ENCODE data around the gene CEP350.

CEP350 gene

DNA sequence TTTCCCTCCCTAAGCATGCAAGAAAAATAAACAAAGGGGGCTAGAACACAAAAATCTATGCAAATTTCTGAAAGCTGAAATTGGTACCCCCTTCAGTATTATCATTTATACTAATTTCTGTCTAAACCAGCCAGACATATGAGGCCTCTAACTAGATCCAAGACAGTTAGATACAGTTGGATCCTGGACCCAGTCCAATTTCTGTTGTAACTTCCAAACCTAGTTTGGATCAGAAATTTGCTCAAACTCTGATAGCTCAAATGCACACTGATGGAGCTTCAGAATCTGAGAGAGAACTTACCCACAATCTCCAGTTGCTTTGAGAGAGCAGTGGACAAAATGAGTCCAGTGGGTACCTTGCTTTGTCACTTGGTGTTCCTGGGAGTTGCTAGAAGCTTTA is 11.9 kb downstream of the CEP350 start:
- H3K27ac ChIP-seq, result no peak overlapping the region
- TF ChIP-seq CTCF (IDR thresholded peaks at IDR 0.05) (no peak), ZFX (IDR thresholded peaks at IDR 0.05; ENCODE audit: borderline replicate concordance) (no peak)

DNA sequence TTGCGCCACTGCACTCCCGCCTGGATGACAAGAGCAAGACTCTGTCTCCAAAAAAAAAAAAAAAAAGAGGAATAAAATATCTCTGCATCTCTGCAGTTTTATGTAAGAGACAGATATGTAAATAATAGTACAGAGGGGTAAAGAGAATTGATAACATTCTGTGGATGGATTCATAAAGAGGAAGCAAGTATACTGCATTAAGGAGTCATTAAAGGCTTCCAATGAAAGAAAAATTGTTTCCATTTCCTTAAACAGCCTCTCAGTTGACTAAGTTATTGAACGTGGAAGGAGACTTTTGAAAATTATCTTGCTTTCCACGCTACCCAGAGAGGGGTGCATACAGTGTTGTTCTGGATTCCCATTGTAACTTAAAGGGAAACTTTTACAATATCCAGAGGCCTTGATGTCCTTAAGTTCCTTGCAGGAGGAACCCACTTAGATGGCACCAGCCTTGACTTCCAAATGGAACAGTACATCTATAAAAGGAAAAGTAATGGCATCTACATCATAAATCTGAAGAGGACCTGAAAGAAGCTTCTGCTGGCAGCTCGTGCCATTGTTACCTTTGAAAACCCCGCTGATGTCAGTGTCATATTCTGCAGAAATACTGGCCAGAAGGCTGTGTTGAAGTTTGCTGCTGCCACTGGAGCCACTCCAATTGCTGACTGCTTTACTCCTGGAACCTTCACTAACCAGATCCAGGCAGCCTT is 13.8 kb downstream of the CEP350 start:
- no peak overlapping the region for H3K27ac ChIP-seq
- TF ChIP-seq CTCF (IDR thresholded peaks at IDR 0.05) (no peak), ZFX (IDR thresholded peaks at IDR 0.05; ENCODE audit: borderline replicate concordance) (no peak)

DNA sequence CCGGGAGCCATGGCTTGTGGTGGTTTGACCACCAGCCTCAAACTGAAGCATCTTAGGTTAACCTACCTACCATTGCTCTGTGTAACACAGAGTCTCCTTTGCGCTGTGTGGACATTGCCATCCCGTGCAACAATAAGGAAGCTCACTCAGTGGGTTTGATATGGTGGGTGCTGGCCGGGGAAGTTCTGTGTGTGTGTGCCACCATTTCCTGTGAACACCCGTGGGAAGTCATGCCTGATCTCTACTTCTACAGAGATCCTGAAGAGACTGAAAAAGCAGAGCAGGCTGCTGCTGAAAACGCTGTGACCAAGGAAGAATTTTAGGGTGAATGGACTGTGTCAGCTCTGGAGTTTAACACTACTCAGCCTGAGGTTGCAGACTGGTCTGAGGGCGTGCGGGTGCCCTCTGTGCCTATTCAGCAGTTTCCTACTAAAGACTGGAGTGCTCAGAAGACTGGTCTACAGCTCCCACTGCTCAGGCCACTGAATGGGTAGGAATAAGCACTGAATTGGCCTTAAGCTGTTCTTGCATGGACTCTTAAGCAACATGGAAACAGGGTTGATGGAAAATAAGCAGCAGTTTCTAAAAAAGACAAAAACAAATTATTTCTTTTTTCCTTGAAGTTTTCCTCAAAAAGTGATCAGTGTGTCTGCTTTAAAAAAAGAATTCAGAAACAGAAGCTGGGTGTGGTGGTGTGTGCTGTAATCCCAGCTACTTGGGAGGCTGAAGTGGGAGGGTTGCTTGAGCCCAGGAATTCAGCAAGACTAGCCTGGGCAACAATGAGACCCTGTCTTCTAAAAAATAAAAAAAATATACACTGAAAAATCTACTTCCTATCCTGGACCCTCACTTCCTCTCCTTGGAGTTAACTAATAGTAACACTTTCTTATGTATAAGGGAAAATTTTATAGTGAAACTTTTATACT is 14.6 kb downstream of the CEP350 start:
- TF ChIP-seq ZFX (IDR thresholded peaks at IDR 0.05; ENCODE audit: borderline replicate concordance), result no peak
- no peak for TF ChIP-seq CTCF (IDR thresholded peaks at IDR 0.05)
- no peak overlapping the region for H3K27ac ChIP-seq

DNA sequence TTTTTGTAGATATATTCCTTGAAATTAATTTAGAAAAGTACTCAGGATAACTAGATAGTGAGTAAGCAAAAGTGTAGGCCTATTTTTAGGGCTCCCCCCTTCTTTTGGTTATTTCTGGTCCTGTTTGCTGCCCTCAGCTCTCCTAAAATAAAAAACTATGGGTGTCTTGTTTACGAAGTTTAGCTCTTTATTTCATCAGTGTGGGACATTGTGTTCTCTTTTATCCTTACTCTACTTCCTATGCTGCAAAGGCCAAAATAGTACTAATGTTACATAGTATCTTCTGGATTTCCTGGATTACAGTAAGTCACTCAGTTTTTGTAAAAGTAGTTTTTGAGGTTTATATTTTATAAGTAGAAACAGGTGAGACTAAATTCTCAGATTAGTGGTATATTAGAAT is 15.4 kb downstream of the CEP350 start:
- H3K27ac ChIP-seq, result no peak overlapping the region

GRCh38 chr1:179971563-179972496 is 17.2 kb downstream of the CEP350 start:
- no peak overlapping the region for H3K27ac ChIP-seq
- TF ChIP-seq ZFX (IDR thresholded peaks at IDR 0.05; ENCODE audit: borderline replicate concordance) (no peak), CTCF (IDR thresholded peaks at IDR 0.05) (no peak)

More for the DNA sequence above, 15.4 kb downstream of the CEP350 start:
- no peak for TF ChIP-seq CTCF (IDR thresholded peaks at IDR 0.05)
- TF ChIP-seq ZFX (IDR thresholded peaks at IDR 0.05; ENCODE audit: borderline replicate concordance), result no peak

- no peak for TF ChIP-seq CTCF (IDR thresholded peaks at IDR 0.05)
- no peak for TF ChIP-seq ZFX (IDR thresholded peaks at IDR 0.05; ENCODE audit: borderline replicate concordance)
- H3K27ac ChIP-seq, result no peak overlapping the region
Observed at GRCh38 chr1:179973198-179974110, 18.8 kb downstream of the CEP350 start.
